Measurements from ENCODE around the gene DHRSX. TPM values are rescaled to one million over a fixed set of nuclear protein-coding genes. Genes with fewer than 3 reads are reported as not detected.

DHRSX gene
- total and polyA plus RNA-seq, 2 donors (not counting 1 experiment from before 2014, with no cell fraction given), result 18.8 to 39.0 TPM

GRCh38 chrX:2264179-2265030 is 236.4 kb downstream of the DHRSX start:
- no peak for DNase-seq
- no peak overlapping the region for H3K27ac ChIP-seq (ENCODE audit: low read length in 2 of 2)
- no peak overlapping the region for H3K9ac ChIP-seq (ENCODE audit: low read length)
- no peak for ATAC-seq (ENCODE audit: low read depth)
- peaks cover 15% of the 10 kb centered on the region for H3K4me1 Mint-ChIP-seq
- no peak overlapping the region for H3K27ac Mint-ChIP-seq
- peaks cover 3 to 4% of the 10 kb centered on the region in 2 donors for H3K4me1 ChIP-seq (ENCODE audit: control insufficient read depth in 2 of 2, insufficient read depth in 2 of 2, low read length in 2 of 2)
- POLR2A ChIA-PET, result no interaction called here
- no peaks in the 10 kb centered on the region for H3K27me3 Mint-ChIP-seq
- 91% methylated on average over 17 of the region's 17 CpGs for WGBS (ENCODE audit: insufficient coverage)
- H2AFZ ChIP-seq (ENCODE audit: insufficient read depth, low read depth, low read length, poor library complexity, severe bottlenecking), result no peak overlapping the region
- H3K4me3 Mint-ChIP-seq, result no peak overlapping the region
- H3K9me3 ChIP-seq (ENCODE audit: control extremely low read depth in 1 of 3, control insufficient read depth in 2 of 3, insufficient read depth in 1 of 3, low read length in 2 of 3), result peaks cover 0 to 8% (median 0%) of the 10 kb centered on the region in 3 donors
- no peaks in the 10 kb centered on the region for H3K9me3 Mint-ChIP-seq (ENCODE audit: insufficient read depth)
- H3K36me3 ChIP-seq (replicated peaks in 1 of 2; ENCODE audit: control extremely low read depth in 1 of 2, control insufficient read depth in 1 of 2, extremely low read depth in 1 of 2, insufficient read depth in 2 of 2, low read length in 1 of 2), result peaks cover 0 to 11% of the 10 kb centered on the region in 2 experiments
- no peak for TF ChIP-seq EZH2 (IDR thresholded peaks at IDR 0.05; ENCODE audit: borderline replicate concordance, insufficient read depth, low read depth, low read length, poor library complexity, severe bottlenecking)
- TF ChIP-seq, protein P1, sequence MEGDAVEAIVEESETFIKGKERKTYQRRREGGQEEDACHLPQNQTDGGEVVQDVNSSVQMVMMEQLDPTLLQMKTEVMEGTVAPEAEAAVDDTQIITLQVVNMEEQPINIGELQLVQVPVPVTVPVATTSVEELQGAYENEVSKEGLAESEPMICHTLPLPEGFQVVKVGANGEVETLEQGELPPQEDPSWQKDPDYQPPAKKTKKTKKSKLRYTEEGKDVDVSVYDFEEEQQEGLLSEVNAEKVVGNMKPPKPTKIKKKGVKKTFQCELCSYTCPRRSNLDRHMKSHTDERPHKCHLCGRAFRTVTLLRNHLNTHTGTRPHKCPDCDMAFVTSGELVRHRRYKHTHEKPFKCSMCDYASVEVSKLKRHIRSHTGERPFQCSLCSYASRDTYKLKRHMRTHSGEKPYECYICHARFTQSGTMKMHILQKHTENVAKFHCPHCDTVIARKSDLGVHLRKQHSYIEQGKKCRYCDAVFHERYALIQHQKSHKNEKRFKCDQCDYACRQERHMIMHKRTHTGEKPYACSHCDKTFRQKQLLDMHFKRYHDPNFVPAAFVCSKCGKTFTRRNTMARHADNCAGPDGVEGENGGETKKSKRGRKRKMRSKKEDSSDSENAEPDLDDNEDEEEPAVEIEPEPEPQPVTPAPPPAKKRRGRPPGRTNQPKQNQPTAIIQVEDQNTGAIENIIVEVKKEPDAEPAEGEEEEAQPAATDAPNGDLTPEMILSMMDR (IDR thresholded peaks at IDR 0.05), result no peak
- CTCF ChIA-PET, result no interaction called here
- peaks cover 10% of the 10 kb centered on the region for H3K79me2 ChIP-seq (ENCODE audit: control insufficient read depth, insufficient read depth, low read length)
- H4K20me1 ChIP-seq (ENCODE audit: control insufficient read depth, insufficient read depth, low read length, poor library complexity, severe bottlenecking), result no peaks in the 10 kb centered on the region
- no peaks in the 10 kb centered on the region for H3K27me3 ChIP-seq (replicated peaks in 1 of 4; ENCODE audit: control extremely low read depth in 1 of 4, control insufficient read depth in 3 of 4, insufficient read depth in 4 of 4, low read length in 3 of 4)
- no peak overlapping the region for H3K4me3 ChIP-seq (ENCODE audit: control extremely low read depth in 1 of 5, extremely low read depth in 1 of 5, insufficient read depth in 1 of 5, low read depth in 2 of 5, low read length in 4 of 5)
- intact Hi-C loops (cut with micrococcal nuclease), result no loop called here
- no peak overlapping the region for H3K4me2 ChIP-seq (replicated peaks; ENCODE audit: low read depth, low read length, poor library complexity, severe bottlenecking)

GRCh38 chrX:2263203-2263602 is 237.6 kb downstream of the DHRSX start:
- H3K79me2 ChIP-seq (ENCODE audit: control insufficient read depth, insufficient read depth, low read length), result peaks cover 10% of the 10 kb centered on the region
- H3K27ac ChIP-seq (ENCODE audit: low read length in 2 of 2), result no peak overlapping the region
- POLR2A ChIA-PET, result no interaction called here
- no peak for ATAC-seq (ENCODE audit: low read depth)
- H3K27me3 Mint-ChIP-seq, result no peaks in the 10 kb centered on the region
- CTCF ChIA-PET, result no interaction called here
- no peaks in the 10 kb centered on the region for H4K20me1 ChIP-seq (ENCODE audit: control insufficient read depth, insufficient read depth, low read length, poor library complexity, severe bottlenecking)
- H3K9me3 Mint-ChIP-seq (ENCODE audit: insufficient read depth), result no peaks in the 10 kb centered on the region
- H2AFZ ChIP-seq (ENCODE audit: insufficient read depth, low read depth, low read length, poor library complexity, severe bottlenecking), result no peak overlapping the region
- DNase-seq, result no peak
- no peak overlapping the region for H3K4me3 ChIP-seq (ENCODE audit: control extremely low read depth in 1 of 5, extremely low read depth in 1 of 5, insufficient read depth in 1 of 5, low read depth in 2 of 5, low read length in 4 of 5)
- TF ChIP-seq, protein P1 (IDR thresholded peaks at IDR 0.05), result no peak
- no peak for TF ChIP-seq EZH2 (IDR thresholded peaks at IDR 0.05; ENCODE audit: borderline replicate concordance, insufficient read depth, low read depth, low read length, poor library complexity, severe bottlenecking)
- intact Hi-C loops (cut with micrococcal nuclease), result no loop called here
- peaks cover 0 to 7% (median 0%) of the 10 kb centered on the region in 3 donors for H3K9me3 ChIP-seq (ENCODE audit: control extremely low read depth in 1 of 3, control insufficient read depth in 2 of 3, insufficient read depth in 1 of 3, low read length in 2 of 3)
- WGBS (ENCODE audit: insufficient coverage), result 100% methylated on average over 3 of the region's 10 CpGs
- peaks cover 3 to 4% of the 10 kb centered on the region in 2 donors for H3K4me1 ChIP-seq (ENCODE audit: control insufficient read depth in 2 of 2, insufficient read depth in 2 of 2, low read length in 2 of 2)
- peaks cover 0 to 11% of the 10 kb centered on the region in 2 experiments for H3K36me3 ChIP-seq (replicated peaks in 1 of 2; ENCODE audit: control extremely low read depth in 1 of 2, control insufficient read depth in 1 of 2, extremely low read depth in 1 of 2, insufficient read depth in 2 of 2, low read length in 1 of 2)
- no peak overlapping the region for H3K9ac ChIP-seq (ENCODE audit: low read length)
- peaks cover 15% of the 10 kb centered on the region for H3K4me1 Mint-ChIP-seq
- H3K4me3 Mint-ChIP-seq, result no peak overlapping the region
- H3K27me3 ChIP-seq (replicated peaks in 1 of 4; ENCODE audit: control extremely low read depth in 1 of 4, control insufficient read depth in 3 of 4, insufficient read depth in 4 of 4, low read length in 3 of 4), result no peaks in the 10 kb centered on the region
- no peak overlapping the region for H3K27ac Mint-ChIP-seq
- H3K4me2 ChIP-seq (replicated peaks; ENCODE audit: low read depth, low read length, poor library complexity, severe bottlenecking), result no peak overlapping the region
